Endometrial microvascular endothelial cells (primary cell): Measurements from ENCODE around the gene MAGEB5. TPM values are rescaled to one million over a fixed set of nuclear protein-coding genes. Genes with fewer than 3 reads are reported as not detected.
"Not testable (repeated sequence)": the region's sequence is repeated elsewhere in the genome, so short reads cannot be mapped to it uniquely, and the experiment has no call there.

Experiments used
- in situ Hi-C: cut with HindIII; loops from 2 replicates; pipeline ENCODE4 v1.10.0; 2017; ENCODE audit warnings: low sequenced_read_pairs, low pct_unique_long_range_greater_than_20kb; ENCODE audit errors: inconsistent ontology term
- total RNA-seq: library from RNA; depleted of rRNA; stranded (reverse); fragments of >200 nt; gene quantifications from one replicate; pipeline ENCODE4 v1.2.3, GENCODE V29; 2015; ENCODE audit errors: inconsistent ontology term

The MAGEB5 gene, protein sequence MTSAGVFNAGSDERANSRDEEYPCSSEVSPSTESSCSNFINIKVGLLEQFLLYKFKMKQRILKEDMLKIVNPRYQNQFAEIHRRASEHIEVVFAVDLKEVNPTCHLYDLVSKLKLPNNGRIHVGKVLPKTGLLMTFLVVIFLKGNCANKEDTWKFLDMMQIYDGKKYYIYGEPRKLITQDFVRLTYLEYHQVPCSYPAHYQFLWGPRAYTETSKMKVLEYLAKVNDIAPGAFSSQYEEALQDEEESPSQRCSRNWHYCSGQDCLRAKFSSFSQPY
- total RNA-seq = not detected

DNA sequence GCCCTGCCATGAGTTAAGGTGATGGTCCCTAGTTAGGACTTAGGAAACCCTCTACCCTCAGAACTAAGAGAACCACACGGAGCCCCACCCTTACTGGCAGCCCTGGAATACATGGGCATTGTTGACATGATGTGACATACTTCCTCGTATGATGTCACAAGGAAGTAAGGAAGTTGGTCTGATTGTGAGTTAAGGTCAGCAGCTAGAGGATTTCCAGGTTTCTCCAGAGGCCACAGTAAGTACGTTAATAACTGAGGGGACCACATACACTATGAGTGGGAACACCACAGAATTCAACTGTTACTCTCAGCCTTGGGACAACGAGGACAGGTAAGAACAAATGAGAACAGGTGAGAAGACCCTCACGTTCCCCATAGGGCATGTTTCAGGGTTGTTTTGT lies at the start of gene MAGEB5:
MAGEB5 (plus strand) TSS at position 301 of the 400 bp plus-strand sequence. CDS start 1,133 bp downstream, outside the sequence.
- in situ Hi-C loops = no loop called here

DNA sequence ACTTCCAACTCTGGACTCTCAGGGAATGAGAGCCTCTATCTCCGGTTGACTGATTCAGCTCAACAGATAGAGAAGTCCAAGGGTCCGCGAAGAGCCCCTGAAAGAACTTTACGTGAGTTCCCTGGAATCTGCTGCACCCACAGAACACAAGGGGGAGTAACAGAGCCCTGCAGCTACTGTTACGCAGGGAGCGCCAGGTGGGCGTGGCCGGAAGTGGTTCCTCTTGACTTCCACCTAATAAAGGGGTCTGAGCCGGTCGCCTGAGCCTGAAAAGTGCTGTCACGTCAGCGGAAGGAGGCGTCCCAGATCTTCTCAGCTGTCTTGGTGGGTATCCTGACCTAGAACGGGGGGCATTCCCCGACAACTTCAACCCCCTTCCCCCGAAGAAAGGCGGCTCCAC lies 23.8 kb upstream of the MAGEB5 start, which contains the start of gene MAGEB6:
MAGEB6 (plus strand) TSS at position 237 of the 400 bp plus-strand sequence. CDS start 1,407 bp downstream, outside the sequence.
- in situ Hi-C loops = no loop called here

DNA sequence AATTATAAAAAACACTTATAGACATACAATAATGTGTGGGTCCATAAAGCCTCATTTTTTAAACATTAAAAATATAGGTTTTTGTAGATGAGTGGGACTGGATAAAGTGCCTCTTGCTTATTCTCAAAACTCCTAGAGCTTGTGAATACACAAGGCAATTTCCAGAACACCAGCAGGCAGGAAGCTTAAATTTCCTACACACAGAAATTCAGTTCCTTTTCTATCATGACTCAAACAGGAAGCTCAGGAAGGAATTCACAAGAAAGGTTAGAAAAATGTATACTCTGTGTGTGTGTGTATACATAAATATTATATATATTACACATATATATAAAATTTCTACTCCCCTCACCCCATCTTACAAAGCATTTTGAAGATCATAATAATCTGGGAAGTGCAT lies 12.4 kb upstream of the MAGEB5 start:
- in situ Hi-C loops = no loop called here

DNA sequence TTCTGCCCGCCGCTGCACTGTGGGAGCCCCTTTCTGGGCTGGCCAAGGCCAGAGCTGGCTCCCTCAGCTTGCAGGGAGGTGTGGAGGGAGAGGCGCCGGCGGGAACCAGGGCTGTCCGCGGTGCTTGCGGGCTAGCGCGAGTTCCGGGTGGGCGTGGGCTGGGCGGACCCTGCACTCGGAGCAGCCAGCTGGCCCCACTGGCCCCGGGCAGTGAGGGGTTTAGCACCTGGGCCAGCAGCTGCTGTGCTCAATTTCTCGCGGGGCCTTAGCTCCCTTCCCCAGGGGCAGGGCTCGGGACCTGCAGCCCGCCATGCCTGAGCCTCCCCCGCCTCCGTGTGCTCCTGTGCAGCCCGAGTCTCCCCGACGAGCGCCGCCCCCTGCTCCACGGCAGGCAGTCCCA lies 11.3 kb upstream of the MAGEB5 start:
- in situ Hi-C loops = not testable (repeated sequence)

DNA sequence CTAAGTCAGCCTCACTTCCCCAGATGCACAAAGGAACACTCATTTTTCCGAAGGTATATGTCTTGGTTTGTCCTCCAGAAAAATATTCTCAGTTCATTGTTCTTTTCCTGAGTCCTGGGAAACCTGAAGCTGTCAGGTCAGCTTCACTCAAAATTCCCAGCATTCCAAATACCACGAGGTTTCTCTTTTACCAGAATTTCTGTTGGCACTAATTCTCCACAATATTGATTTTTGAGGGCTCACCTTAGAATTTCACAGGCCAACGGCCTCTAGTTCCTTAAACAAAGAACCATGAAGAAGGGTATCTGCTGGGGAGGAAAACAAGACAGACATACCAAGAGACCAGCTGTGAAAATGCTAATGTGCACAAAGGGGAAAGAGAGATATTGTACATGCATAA lies 8.0 kb upstream of the MAGEB5 start:
- in situ Hi-C loops = no loop called here

DNA sequence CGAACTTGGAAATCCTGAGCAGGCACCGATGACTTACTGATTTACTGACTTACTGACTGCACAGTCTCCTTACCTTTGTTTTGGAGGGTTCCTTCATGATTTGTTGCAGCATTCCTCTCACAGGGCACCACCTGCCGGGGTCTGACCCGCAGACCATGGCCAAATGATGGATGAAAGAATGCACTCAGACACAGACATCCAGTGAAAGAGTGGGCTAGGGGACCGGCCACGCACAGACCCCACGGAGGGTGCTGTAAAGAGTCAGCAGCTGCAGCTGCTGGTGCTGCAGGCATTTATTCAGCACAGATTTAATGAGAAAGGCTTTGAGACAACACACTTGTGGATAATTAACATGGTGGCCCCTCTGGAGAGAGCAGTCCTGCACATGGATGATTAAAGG lies 3.4 kb downstream of the MAGEB5 start:
- in situ Hi-C loops = no loop called here

DNA sequence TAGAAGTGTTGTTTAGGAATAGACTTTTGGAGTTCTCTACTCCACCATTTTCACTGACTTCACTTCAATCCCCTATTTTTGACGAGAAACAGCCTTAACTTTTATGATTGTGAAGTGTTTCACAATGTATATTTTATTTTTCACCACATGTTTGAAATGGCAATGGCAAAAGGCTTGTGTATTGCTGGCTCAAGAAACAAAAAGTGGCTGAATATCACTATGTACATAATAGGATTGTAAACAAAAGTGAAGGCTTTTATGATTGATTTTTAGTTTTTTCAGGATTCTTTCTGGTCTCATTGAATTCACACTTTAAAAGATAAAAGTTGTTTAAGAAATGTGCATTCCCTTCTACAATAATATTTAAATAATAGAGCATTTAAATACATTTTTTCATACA lies 18.2 kb downstream of the MAGEB5 start:
- in situ Hi-C loops = no loop called here

DNA sequence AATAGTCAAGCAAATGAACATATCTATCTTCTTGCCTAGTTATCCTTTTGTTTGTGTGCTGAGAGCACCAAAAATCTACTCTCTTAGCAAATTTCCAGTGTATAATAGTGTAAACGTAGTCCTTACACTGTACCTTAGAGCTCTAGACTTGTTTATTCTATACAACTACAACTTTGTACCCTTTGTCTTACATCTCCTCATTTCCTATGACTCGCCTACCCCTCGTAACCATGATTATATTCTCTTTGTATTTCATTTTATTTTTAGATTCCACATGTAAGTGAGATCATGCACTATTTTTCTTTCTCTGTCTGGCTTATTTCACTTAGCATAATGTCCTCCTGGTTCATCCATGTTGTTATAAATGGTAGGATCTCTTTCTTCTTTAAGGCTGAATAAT lies 37.6 kb downstream of the MAGEB5 start:
- in situ Hi-C loops = no loop called here

DNA sequence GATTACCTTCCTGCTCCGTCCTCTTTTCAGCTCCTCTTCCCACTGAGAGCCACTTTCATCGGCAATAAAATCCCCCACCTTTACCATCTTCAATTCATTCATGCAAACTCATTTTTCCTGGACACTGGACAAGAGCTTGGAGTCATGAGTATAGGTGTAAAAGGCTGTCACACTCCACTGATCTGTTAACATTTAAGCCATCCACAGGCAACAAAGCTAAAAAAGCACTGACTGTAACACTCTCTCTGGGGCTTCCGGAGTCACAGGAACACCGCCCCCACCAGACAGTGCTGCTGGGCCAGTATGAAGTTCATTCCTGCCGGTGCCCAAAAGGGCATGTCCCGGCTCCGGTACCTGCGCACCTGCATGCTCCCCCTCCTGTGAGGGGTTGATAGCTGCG lies 38.5 kb downstream of the MAGEB5 start:
- in situ Hi-C loops = no loop called here

DNA sequence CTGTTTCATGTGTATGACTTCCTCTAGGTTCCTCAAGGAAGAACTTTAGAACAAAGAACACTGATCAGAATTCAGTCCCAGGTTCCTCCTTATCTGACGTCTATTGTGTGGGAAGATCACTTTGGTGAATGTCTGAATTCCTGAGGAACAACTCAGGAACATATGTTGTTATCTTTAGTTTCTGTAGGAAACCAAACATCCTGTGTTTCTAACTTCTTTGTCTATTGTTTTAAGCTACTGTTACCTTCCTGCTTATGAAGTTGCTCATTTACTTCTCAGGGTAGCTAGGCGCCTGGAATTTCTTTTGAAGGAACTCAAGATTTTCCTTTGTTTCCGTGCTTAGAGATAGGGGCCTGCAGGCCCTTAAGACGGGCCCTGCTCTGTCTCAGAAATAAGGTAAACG lies 46.2 kb downstream of the MAGEB5 start:
- in situ Hi-C loops = no loop called here

Other genes with a start within 250 kb of the MAGEB5 start
- not detected for gene MAGEB18, start 77.8 kb upstream of the MAGEB5 start, total RNA-seq
- not detected for gene MAGEB6B, start 55.6 kb upstream of the MAGEB5 start, total RNA-seq
- gene MAGEB6, start 23.7 kb upstream of the MAGEB5 start, total RNA-seq = not detected